BLaER1 (cell line): Measurements from ENCODE around the gene KDM8.
A peak's percentile ranks its signal among the peaks of the same experiment; 100 is the strongest.

Experiments
- H3K27ac ChIP-seq: shearing (Covaris generic); formaldehyde crosslinking; 2 replicates; pipeline ENCODE4 v1.8.1; 2022
- H3K27me3 ChIP-seq: shearing (Covaris generic); formaldehyde crosslinking; 2 replicates; pipeline ENCODE4 v1.8.1; 2022
- H3K36me3 ChIP-seq: shearing (Covaris generic); formaldehyde crosslinking; 2 replicates; pipeline ENCODE4 v1.8.1; 2022
- H3K4me1 ChIP-seq: shearing (Covaris generic); formaldehyde crosslinking; 2 replicates; pipeline ENCODE4 v1.8.1; 2022
- H3K4me2 ChIP-seq: shearing (Covaris generic); formaldehyde crosslinking; 2 replicates; pipeline ENCODE4 v1.8.1; 2022
- H3K4me3 ChIP-seq: shearing (Covaris generic); formaldehyde crosslinking; 2 replicates; pipeline ENCODE4 v1.8.1; 2022
- H3K9ac ChIP-seq: shearing (Covaris generic); formaldehyde crosslinking; 2 replicates; pipeline ENCODE4 v1.8.1; 2022
- H3K9me3 ChIP-seq: shearing (Covaris generic); formaldehyde crosslinking; 2 replicates; pipeline ENCODE4 v1.8.1; 2022
- H4K20me1 ChIP-seq: shearing (Covaris generic); formaldehyde crosslinking; 2 replicates; pipeline ENCODE4 v1.8.1; 2022
- Cebpa-rat ChIP-seq: shearing (Covaris generic); IDR thresholded peaks from 2 replicates; pipeline ENCODE4 v1.8.1; 2022

Gene KDM8

DNA sequence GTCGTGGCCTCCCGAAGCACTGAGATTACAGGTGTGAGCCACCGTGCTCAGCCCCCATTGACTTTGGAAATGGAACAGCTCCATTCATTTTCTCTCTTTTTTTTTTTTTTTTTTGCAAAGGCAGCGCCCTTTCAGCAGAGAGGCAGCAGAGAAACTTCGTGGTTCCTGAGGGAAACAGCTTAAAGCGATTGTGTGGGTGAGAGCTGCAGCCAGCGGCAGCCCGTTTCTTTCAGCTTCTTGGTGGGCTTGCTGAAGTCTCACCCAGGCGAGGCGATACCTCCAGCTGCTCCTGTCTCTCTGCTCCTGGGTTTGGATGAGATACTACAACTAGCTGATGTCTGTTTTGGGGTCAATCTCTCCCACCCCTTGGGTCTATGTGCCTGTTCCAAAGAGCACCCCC is 7.7 kb downstream of the KDM8 start:
- no peaks in the 10 kb centered on the region for H3K9me3 ChIP-seq
- H3K27me3 ChIP-seq, result no peaks in the 10 kb centered on the region
- TF ChIP-seq Cebpa-rat, result no peak
- H3K4me3 ChIP-seq, result no peak overlapping the region
- no peak overlapping the region for H3K9ac ChIP-seq
- H3K4me2 ChIP-seq, result 0 out of 2 replicates have a peak overlapping the region, but pooled peaks have one; percentile 7
- H4K20me1 ChIP-seq, result no peaks in the 10 kb centered on the region
- peaks cover 56% of the 10 kb centered on the region for H3K4me1 ChIP-seq
- H3K27ac ChIP-seq, result 0 out of 2 replicates have a peak overlapping the region, but pooled peaks have one; percentile 23
- H3K36me3 ChIP-seq, result peaks cover 36% of the 10 kb centered on the region

DNA sequence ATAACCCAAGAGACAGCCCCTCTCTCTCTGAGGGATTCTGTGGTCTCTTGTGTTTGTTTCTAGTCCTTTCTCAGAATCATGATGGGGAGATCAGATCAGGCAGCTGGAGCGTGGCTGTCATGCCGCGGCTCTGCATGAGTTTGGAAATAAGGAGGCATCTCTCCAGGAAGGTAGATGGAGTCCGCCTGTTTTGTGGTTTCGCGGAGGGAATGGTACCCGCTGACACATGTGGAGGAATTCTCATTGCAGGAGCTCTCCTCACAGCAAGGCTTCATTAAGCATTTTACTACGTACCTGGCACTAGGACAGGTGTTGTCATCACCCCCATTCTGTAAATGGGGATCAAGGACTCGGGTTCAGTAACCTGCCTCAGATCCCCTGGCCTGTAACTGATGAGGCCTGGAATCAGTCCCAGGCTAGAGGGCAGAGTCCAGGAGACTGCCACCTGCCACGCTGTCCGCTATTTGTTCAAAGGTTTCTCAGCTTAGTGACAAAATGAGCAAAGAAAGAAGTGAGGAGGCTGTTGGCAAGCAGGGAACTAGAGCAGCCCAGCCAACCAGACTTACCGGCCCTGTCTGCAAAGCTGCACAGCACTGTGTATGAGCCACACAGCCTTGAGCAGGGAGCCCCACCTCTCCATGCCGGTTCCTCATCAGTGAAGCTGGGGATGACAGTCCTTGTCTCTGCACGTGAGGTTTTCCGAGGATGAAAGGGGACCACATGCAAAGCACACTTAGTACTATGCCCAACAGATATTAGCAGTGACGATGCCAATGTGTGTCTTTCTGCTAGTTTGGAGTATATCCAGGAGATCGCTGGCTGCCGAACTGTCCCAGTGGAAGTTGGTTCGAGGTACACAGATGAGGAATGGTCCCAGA is 11.0 kb downstream of the KDM8 start:
- Histone ChIP-seq H3K36me3 (peaks cover 41% of the 10 kb centered on the region), H3K4me2 (peak overlapping the region; percentile 78), H3K9me3 (no peaks in the 10 kb centered on the region), H3K27ac (peak overlapping the region; percentile 53), H3K4me1 (peaks cover 41% of the 10 kb centered on the region), H3K27me3 (no peaks in the 10 kb centered on the region), H4K20me1 (no peaks in the 10 kb centered on the region), H3K9ac (peak overlapping the region; percentile 45; the same call in 1 of the 2 replicates), H3K4me3 (no peak overlapping the region)
- TF ChIP-seq Cebpa-rat, result no peak

DNA sequence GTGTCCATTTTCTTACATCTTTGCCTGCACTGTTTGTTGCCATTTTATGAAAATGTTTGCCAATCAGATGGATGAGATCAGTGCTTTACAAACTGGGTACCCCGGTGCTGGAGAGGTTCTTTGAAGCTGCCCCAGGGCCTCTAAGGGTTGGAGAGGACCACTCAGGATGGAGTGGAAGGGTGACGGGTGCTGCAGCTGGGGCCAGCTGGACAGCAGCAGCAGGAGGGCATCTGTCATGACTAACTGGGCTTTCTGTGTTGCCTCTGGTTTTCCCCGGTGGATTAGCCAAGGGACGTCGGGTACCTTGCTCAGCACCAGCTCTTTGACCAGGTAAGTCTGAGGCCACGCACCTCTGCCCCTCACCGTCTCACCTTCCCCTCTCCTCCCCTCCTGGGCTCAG is 12.3 kb downstream of the KDM8 start:
- no peak for TF ChIP-seq Cebpa-rat
- H3K4me2 ChIP-seq, result no peak overlapping the region
- no peak overlapping the region for H3K9ac ChIP-seq
- H4K20me1 ChIP-seq, result no peaks in the 10 kb centered on the region
- H3K36me3 ChIP-seq, result peaks cover 32% of the 10 kb centered on the region
- no peaks in the 10 kb centered on the region for H3K27me3 ChIP-seq
- no peak overlapping the region for H3K4me3 ChIP-seq
- peaks cover 55% of the 10 kb centered on the region for H3K4me1 ChIP-seq
- H3K9me3 ChIP-seq, result no peaks in the 10 kb centered on the region
- no peak overlapping the region for H3K27ac ChIP-seq

DNA sequence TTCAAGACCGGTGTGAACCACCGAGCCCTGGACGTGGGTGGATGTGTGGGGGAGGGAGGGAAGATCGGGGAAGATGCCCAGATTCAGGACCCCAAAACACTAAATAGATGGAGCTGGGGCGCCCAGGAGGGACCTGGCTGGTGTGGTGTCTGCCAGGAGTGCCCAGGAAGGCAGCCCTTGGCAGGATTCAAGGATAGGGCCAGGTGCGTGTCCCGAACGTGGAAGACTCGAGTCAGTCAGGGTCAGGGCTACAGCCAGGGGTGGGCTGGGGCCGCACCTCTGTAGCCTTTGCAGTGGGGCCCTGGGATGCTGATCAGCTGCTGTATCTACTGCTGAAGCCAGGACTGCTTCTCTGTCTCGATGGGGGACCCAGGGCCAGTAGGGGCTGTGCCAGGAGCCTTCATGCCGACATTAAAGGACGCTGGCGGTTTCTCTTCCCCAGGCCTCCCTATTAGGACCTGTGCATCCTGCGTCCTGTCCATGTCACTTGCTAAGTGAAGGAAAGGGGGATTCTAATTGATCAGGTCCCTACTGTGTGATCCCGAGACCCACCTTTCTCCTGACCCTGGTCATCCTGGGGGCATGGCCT is 13.1 kb downstream of the KDM8 start:
- Histone ChIP-seq H3K27me3 (no peaks in the 10 kb centered on the region), H3K4me1 (peaks cover 62% of the 10 kb centered on the region), H3K4me3 (no peak overlapping the region), H4K20me1 (no peaks in the 10 kb centered on the region), H3K36me3 (peaks cover 29% of the 10 kb centered on the region), H3K9me3 (no peaks in the 10 kb centered on the region), H3K9ac (no peak overlapping the region), H3K27ac (no peak overlapping the region), H3K4me2 (no peak overlapping the region)
- TF ChIP-seq Cebpa-rat, result no peak

DNA sequence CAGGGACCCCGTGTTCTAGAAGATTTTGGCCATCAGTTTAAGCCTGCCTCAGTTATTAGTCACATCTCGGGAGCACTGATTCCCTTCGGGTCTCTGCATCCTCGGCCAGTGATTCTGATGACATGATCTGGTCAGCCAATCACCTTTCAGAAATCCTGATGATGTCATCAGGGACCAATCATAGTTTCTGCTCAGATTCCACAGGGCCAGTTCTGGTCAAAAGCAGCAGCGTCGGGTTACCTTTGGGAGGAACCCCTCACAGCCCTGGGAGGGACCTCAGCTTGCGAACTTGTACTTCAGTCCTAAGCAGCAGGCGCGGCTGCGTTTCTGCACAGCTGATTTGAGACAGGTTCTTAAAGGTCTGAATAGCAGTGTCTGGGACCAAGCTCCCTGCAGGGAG is 13.9 kb downstream of the KDM8 start:
- Histone ChIP-seq H3K4me1 (peaks cover 69% of the 10 kb centered on the region), H3K9ac (no peak overlapping the region), H3K36me3 (peaks cover 27% of the 10 kb centered on the region; the same call in 1 of the 2 replicates), H3K27ac (no peak overlapping the region), H3K4me2 (no peak overlapping the region), H4K20me1 (no peaks in the 10 kb centered on the region), H3K27me3 (no peaks in the 10 kb centered on the region), H3K4me3 (no peak overlapping the region), H3K9me3 (no peaks in the 10 kb centered on the region)
- TF ChIP-seq Cebpa-rat, result no peak

DNA sequence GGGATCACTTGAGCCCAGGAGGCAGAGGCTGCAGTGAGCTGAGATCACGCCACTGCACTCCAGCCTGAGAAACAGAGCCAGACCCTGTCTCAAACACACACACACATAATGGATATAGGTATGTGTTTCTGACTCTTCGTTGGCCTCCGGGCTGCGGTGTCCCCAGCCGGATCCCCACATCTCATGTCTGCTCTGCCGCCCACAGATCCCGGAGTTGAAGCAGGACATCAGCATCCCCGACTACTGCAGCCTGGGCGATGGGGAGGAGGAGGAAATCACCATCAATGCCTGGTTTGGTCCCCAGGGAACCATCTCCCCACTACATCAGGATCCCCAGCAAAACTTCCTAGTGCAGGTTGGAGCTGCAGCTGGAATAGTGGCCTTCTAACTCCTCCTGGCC is 15.4 kb downstream of the KDM8 start:
- H3K4me1 ChIP-seq, result peaks cover 69% of the 10 kb centered on the region
- peak overlapping the region; percentile 77 for H3K27ac ChIP-seq
- no peak for TF ChIP-seq Cebpa-rat
- H3K9ac ChIP-seq, result peak overlapping the region; percentile 74
- peak overlapping the region; percentile 78 for H3K4me2 ChIP-seq
- H4K20me1 ChIP-seq, result no peaks in the 10 kb centered on the region
- H3K27me3 ChIP-seq, result no peaks in the 10 kb centered on the region
- H3K9me3 ChIP-seq, result no peaks in the 10 kb centered on the region
- H3K4me3 ChIP-seq, result no peak overlapping the region
- peaks cover 33% of the 10 kb centered on the region for H3K36me3 ChIP-seq

DNA sequence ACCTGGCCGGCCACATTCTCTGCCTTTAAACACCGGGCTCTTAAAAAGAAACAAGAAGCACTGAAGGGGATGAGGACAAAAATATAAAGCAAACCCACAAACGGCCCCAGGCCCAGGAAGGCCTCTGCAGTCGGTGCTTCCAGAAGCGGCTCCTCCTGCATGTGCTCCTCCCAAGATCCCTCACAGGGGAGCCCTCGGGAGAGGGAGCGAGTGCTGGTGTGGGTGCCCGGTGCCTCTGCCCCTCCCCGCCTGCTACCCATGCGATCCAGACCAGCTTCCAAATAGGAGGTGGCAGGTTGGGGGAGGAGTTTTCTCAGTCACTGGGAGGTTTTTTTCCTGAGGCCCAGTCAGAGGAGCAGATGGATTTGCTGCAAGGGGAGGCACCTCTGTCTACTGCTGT is 15.8 kb downstream of the KDM8 start:
- H3K4me2 ChIP-seq, result peak overlapping the region; percentile 78
- peaks cover 69% of the 10 kb centered on the region for H3K4me1 ChIP-seq
- H3K27ac ChIP-seq, result peak overlapping the region; percentile 77
- H4K20me1 ChIP-seq, result no peaks in the 10 kb centered on the region
- no peak overlapping the region for H3K4me3 ChIP-seq
- no peaks in the 10 kb centered on the region for H3K9me3 ChIP-seq
- TF ChIP-seq Cebpa-rat, result no peak
- peak overlapping the region; percentile 74 for H3K9ac ChIP-seq
- H3K36me3 ChIP-seq, result peaks cover 37% of the 10 kb centered on the region
- H3K27me3 ChIP-seq, result no peaks in the 10 kb centered on the region

DNA sequence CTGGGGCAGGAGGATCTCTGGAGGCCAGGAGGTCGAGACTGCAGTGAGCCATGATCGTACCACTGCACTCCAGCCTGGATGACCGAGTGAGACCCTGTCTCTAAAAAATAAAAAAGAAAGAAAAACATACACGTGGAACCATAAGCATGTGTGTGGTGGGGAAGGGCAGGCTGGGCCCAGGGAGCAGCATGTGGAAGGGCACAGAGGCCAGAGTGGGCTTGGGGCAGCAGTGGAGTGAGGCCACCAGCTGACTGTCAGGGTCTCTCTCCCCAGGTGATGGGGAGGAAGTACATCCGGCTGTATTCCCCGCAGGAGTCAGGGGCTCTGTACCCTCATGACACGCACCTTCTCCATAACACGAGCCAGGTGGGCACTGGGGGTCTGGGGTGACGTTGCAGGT is 16.8 kb downstream of the KDM8 start:
- peaks cover 71% of the 10 kb centered on the region for H3K4me1 ChIP-seq
- peak overlapping the region; percentile 78 for H3K4me2 ChIP-seq
- H3K4me3 ChIP-seq, result no peak overlapping the region
- peaks cover 37% of the 10 kb centered on the region for H3K36me3 ChIP-seq
- no peaks in the 10 kb centered on the region for H4K20me1 ChIP-seq
- no peaks in the 10 kb centered on the region for H3K9me3 ChIP-seq
- H3K27me3 ChIP-seq, result no peaks in the 10 kb centered on the region
- H3K9ac ChIP-seq, result no peak overlapping the region
- H3K27ac ChIP-seq, result 0 out of 2 replicates have a peak overlapping the region, but pooled peaks have one; percentile 86
- TF ChIP-seq Cebpa-rat, result no peak

DNA sequence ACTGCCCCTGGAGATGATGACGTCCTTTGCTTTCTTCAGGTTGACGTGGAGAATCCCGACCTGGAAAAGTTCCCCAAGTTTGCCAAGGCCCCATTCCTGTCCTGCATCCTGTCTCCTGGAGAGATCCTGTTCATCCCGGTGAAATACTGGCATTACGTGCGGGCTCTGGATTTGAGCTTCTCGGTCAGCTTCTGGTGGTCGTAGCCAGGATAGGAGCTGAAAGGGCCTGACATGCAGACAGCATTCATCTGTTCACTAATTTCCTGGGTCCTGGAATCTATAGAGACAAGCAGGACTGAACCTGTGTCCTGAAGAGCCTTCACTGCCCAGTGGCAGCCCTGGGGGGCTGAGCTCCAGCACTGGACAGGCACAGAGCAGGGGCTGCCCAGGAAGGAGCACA is 17.2 kb downstream of the KDM8 start:
- Histone ChIP-seq H3K9ac (no peak overlapping the region), H4K20me1 (no peaks in the 10 kb centered on the region), H3K27ac (0 out of 2 replicates have a peak overlapping the region, but pooled peaks have one; percentile 86), H3K4me3 (no peak overlapping the region), H3K36me3 (peaks cover 36% of the 10 kb centered on the region), H3K4me1 (peaks cover 75% of the 10 kb centered on the region), H3K9me3 (no peaks in the 10 kb centered on the region), H3K27me3 (no peaks in the 10 kb centered on the region), H3K4me2 (peak overlapping the region; percentile 78)
- no peak for TF ChIP-seq Cebpa-rat

DNA sequence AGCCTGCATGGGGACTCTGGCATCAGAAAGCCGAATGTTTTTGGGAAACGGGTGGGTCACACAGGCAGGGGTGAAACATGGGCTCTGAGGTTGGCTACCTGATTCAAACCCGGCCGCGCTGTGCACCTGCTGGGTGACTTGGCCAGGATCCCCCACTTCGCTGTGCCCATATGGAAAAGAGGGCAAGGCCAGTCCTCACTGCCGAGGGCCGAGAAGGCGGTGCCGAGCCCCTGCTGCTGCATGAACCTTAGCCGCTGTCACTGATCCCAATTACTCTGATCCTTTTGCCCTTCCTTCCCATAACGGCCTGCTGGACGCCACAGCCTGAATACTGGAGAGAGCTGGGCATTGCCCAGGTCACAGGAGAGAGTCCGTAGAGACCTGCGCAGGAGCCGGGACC is 17.7 kb downstream of the KDM8 start:
- no peak overlapping the region for H3K4me2 ChIP-seq
- peaks cover 79% of the 10 kb centered on the region for H3K4me1 ChIP-seq
- H3K27me3 ChIP-seq, result no peaks in the 10 kb centered on the region
- TF ChIP-seq Cebpa-rat, result no peak
- peak overlapping the region; percentile 86; the same call in 1 of the 2 replicates for H3K27ac ChIP-seq
- H3K4me3 ChIP-seq, result no peak overlapping the region
- H3K36me3 ChIP-seq, result peaks cover 31% of the 10 kb centered on the region
- no peak overlapping the region for H3K9ac ChIP-seq
- H3K9me3 ChIP-seq, result no peaks in the 10 kb centered on the region
- no peaks in the 10 kb centered on the region for H4K20me1 ChIP-seq
